Thoracic aorta (tissue), 2 donors: ENCODE data around the gene CNPY2. TPM values are rescaled to one million over a fixed set of nuclear protein-coding genes. Genes with fewer than 3 reads are reported as not detected.

Experiments
- ATAC-seq: fragments of 150-250 bp; one replicate; pipeline ENCODE4 v1.8.0; 2017; ENCODE audit warnings: low read depth; ENCODE audit not compliant: insufficient number of reproducible peaks, low FRiP score
- DNase-seq: peaks from one replicate; pipeline ENCODE4 v3.0.0-alpha.2; 2020; ENCODE audit warnings: low spot score
- H3K27ac ChIP-seq, 2 donors: fragments of 200-600 bp; sonication (generic); 1 replicate in 1 of 2; 2 replicates in 1 of 2; pipeline ENCODE4 v1.5.1; 2016; ENCODE audit warnings: mild to moderate bottlenecking in 2 of 2, moderate library complexity in 2 of 2
- H3K27me3 ChIP-seq: fragments of 200-600 bp; sonication (generic); replicated peaks from 2 replicates; pipeline ENCODE4 v1.6.0; 2016; ENCODE audit warnings: mild to moderate bottlenecking; ENCODE audit not compliant: insufficient read depth
- H3K36me3 ChIP-seq: fragments of 200-600 bp; sonication (generic); one replicate; pipeline ENCODE4 v1.5.1; 2016
- H3K4me1 ChIP-seq, 2 donors: fragments of 200-600 bp; sonication (generic); 1 replicate in 1 of 2; 2 replicates in 1 of 2; pipeline versions ENCODE4 v1.5.1 to v1.6.0; 2016; ENCODE audit warnings: low read depth in 2 of 2, mild to moderate bottlenecking in 1 of 2; ENCODE audit not compliant: control insufficient read depth in 1 of 2
- H3K4me3 ChIP-seq: fragments of 200-600 bp; sonication (generic); 2 replicates; pipeline ENCODE4 v1.5.1; 2016; ENCODE audit warnings: mild to moderate bottlenecking
- H3K9me3 ChIP-seq: fragments of 200-600 bp; sonication (generic); 2 replicates; pipeline ENCODE4 v1.5.1; 2016
- total RNA-seq, 2 donors: library from RNA; depleted of rRNA; stranded (reverse); fragments of >200 nt; gene quantifications; one replicate each; pipeline versions ENCODE4 v1.1.0 to v1.2.3, GENCODE V29; 2016
- TF ChIP-seq, protein P1 (sequence below): fragments of 200-600 bp; sonication (generic); IDR thresholded peaks from one replicate; pipeline ENCODE4 v1.5.1; 2019; ENCODE audit warnings: antibody characterized with exemption

CNPY2 gene
- total RNA-seq, 2 donors from 2014 or later = 72.0 to 85.1 TPM

DNA sequence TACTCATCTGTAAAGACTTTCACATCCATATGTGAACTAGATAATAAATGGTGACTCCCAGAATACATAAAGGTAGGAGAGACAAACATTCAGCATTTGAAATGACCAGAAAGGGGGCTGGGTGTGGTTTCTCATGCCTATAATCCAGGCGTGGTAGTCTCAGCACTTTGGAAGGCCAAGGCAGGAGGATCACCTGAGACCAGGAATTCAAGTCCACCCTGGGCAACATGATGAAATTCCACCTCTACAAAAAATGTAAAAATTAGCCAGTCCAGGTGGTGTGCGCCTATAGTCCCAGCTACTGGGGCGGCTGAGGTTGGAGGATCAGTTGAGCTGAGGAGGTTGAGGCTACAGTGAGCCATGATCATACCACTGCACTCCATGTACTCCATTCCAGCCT lies 11.5 kb downstream of the CNPY2 start:
- H3K4me3 ChIP-seq = no peak overlapping the region
- peaks cover 9 to 17% of the 10 kb centered on the region in 2 donors for H3K4me1 ChIP-seq
- H3K27me3 ChIP-seq = no peaks in the 10 kb centered on the region
- TF ChIP-seq, protein P1, sequence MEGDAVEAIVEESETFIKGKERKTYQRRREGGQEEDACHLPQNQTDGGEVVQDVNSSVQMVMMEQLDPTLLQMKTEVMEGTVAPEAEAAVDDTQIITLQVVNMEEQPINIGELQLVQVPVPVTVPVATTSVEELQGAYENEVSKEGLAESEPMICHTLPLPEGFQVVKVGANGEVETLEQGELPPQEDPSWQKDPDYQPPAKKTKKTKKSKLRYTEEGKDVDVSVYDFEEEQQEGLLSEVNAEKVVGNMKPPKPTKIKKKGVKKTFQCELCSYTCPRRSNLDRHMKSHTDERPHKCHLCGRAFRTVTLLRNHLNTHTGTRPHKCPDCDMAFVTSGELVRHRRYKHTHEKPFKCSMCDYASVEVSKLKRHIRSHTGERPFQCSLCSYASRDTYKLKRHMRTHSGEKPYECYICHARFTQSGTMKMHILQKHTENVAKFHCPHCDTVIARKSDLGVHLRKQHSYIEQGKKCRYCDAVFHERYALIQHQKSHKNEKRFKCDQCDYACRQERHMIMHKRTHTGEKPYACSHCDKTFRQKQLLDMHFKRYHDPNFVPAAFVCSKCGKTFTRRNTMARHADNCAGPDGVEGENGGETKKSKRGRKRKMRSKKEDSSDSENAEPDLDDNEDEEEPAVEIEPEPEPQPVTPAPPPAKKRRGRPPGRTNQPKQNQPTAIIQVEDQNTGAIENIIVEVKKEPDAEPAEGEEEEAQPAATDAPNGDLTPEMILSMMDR = no peak
- ATAC-seq (no peak), DNase-seq (no peak)
- H3K36me3 ChIP-seq = peaks cover 3% of the 10 kb centered on the region
- H3K9me3 ChIP-seq = no peaks in the 10 kb centered on the region
- no peak overlapping the region for H3K27ac ChIP-seq

DNA sequence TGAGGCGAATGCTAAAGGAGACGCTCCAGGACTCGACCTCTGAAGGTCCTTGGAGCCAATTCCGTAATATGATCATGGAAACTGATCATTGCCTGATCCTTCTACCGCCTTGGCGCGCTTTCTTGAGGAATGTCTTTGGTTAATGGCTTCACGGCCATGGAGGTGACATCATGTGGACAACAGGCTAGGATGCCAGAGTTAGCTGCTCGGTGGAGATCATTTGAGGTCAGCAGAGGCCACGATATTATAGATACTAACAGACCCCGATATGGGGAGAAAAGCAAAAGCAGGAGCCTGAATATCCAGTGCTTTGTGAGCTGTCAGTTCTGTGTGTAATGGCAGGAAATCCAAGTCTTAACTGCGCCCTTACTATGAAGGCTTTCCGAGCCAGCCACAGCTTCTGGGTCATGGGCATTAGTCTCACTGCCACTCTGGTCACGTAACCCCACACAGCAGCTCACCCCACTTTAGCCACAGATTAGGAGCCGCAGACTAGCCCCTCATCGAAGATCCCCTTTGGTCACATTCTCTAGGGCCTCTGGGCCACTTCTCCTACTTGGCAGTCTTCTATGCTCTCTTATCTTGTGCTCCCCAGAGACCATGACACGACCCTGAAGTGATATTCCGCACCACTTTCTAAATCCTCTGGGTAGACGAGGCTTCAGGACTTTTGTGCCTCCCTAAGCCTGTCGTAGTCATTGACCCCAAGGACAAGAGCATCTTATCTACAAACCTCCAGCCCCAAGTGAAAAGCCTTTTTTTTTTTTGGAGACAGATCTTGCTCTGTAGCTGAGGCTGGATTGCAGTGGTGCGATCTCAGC lies 14.9 kb downstream of the CNPY2 start:
- DNase-seq (peak; percentile 13), ATAC-seq (peak; percentile 66)
- Histone ChIP-seq H3K27me3 (no peaks in the 10 kb centered on the region), H3K36me3 (no peaks in the 10 kb centered on the region), H3K4me1 (peaks cover 18 to 49% of the 10 kb centered on the region in 2 donors), H3K27ac (peak overlapping the region; percentile 84 to 87), H3K9me3 (no peaks in the 10 kb centered on the region), H3K4me3 (peak overlapping the region; percentile 75)
- TF ChIP-seq, protein P1 = no peak

DNA sequence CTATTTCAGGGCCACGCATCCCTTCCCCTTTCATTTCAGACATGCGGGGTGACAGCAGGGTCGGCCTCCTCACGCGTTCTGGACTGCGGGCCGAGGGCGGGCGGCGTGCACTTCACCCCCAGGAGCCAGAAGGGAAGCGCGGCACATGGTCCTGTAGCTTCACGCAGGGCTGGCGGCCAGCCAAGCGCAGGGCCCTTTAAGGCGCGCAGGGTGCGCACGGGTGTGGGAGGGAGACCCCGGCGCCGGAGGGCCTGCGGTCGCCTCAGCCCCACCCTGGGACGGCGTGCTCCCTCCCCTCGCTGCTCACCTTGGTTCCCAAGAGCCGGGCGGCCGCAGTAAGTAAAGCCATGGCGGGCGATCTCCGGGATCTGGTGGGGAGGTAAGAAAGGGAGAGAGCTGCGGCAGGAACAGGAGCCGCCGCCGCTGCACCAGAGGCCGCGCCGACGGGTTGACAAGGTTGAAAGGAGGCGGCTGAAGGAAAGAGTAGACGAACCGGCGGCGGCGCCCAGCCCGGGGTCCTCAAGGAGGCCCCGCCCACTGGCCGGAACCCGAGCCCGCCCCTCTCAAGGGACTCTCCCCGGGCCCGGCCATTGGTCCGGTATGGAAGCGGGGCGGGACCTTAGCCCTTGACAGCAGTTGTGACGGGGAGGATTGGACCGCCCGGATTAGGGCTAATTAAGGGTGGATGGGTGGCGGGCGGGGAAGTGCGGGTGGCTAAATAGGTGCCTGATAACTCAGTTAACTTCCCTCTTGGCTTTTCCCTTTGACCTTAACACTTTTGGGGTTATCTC lies 15.7 kb downstream of the CNPY2 start, which contains the start of gene CS:
Gene CS, minus strand, starts transcription at position 478 of the 791 bp plus-strand sequence. Its CDS starts 129 bp downstream, at position 349.
- Histone ChIP-seq H3K27me3 (no peaks in the 10 kb centered on the region), H3K36me3 (no peaks in the 10 kb centered on the region), H3K4me1 (peaks cover 18 to 49% of the 10 kb centered on the region in 2 donors), H3K27ac (peak within 1 kb of the TSS; percentile 87 to 98), H3K9me3 (no peaks in the 10 kb centered on the region), H3K4me3 (peak within 1 kb of the TSS; percentile 75)
- TF ChIP-seq, protein P1 = no peak
- DNase-seq (peak; percentile 98), ATAC-seq (peak; percentile 91)

DNA sequence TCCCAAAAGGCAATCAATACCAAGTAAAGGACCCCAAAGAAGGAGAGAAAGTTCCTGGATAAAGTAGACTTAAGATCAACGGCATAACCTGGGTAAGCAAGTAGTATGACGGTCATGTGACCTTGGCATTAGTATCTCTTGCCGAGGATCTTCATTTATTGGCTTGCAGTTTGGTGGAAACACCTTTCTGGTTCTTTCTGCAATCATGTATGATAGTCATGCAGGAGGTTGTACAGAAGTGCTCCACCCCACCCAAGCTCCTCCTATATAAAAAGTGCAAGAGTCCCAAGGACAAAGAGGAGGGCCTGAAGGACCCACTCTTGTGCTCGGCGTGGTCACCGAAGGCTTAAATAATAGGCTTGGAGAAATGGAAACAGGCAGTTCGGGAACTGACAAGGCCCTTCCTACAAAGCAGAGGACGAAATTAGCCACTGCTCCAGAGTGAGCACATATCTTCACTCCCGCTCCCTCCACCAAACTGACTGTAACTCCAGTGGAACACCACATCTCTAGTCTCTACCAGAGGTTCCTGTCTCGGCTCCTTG lies 16.4 kb downstream of the CNPY2 start:
- Histone ChIP-seq H3K4me3 (peak overlapping the region; percentile 75), H3K27ac (peak overlapping the region; percentile 87 to 98), H3K27me3 (no peaks in the 10 kb centered on the region), H3K9me3 (no peaks in the 10 kb centered on the region), H3K4me1 (peaks cover 18 to 49% of the 10 kb centered on the region in 2 donors), H3K36me3 (no peaks in the 10 kb centered on the region)
- DNase-seq (no peak), ATAC-seq (peak; percentile 2)
- TF ChIP-seq, protein P1 = no peak

DNA sequence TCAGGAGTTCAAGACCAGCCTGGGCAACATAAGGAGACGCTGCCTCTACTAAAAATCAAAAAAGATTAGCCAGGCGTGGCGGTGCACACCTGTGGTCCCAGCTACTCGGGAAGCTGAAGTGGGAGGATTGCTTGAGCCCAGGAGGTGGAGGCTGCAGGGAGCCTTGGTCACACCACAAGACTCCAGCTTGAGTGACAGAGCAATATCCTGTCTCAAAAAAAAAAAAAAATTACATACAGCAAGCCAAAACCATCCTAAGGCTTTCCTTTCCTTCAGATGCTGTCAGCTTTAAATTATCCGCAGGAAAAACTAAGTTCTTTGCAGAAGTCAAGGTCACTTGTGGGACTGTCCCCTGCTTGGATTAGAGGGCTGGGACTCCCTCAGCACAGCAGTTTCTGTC lies 17.0 kb downstream of the CNPY2 start:
- Histone ChIP-seq H3K9me3 (no peaks in the 10 kb centered on the region), H3K4me1 (peaks cover 18 to 49% of the 10 kb centered on the region in 2 donors), H3K4me3 (peak overlapping the region; percentile 75), H3K27ac (peak overlapping the region in 1 of 2 donors; percentile 87), H3K36me3 (no peaks in the 10 kb centered on the region), H3K27me3 (no peaks in the 10 kb centered on the region)
- ATAC-seq = no peak
- DNase-seq = no peak
- TF ChIP-seq, protein P1 = no peak
